SH-SY5Y (cell line): Measurements from ENCODE around the gene GORAB.

Source experiments
- GATA2 ChIP-seq: IDR thresholded peaks from 2 replicates; pipeline ENCODE4 v1.6.1; 2011; ENCODE audit warnings: mild to moderate bottlenecking, low read depth, low read length
- GATA3 ChIP-seq: IDR thresholded peaks from 2 replicates; pipeline ENCODE4 v1.6.1; 2011; ENCODE audit warnings: low read depth, mild to moderate bottlenecking, low read length, moderate library complexity

DNA sequence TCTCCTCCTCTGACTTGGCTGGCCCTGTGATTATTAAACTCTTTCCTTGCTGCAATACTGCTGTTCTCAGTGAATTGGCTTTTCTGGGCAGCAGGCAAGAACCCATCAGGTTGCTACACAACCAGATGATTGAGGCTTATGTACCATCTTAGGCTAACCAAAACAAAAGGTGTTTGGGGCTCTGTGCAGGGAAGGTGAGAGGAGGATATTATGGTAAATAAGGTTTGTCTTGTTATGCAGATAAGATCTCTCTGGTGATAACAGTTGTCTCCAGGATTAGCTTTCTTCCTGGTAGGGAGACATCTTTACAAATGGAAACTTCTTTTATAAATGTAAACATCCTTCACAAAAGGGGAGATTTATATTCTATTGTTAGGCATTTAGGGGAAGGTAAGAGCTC lies 44.5 kb upstream of the GORAB start:
- TF ChIP-seq GATA2 (no peak), GATA3 (no peak)
